Right cardiac atrium (tissue), 5 donors: ENCODE data around the gene PHF12. TPM values are rescaled to one million over a fixed set of nuclear protein-coding genes. Genes with fewer than 3 reads are reported as not detected.
"Not testable (repeated sequence)": the region's sequence is repeated elsewhere in the genome, so short reads cannot be mapped to it uniquely, and the experiment has no call there.

Experiments used
- ATAC-seq, 2 donors: fragments of 200-7000 bp; cut with Tn5 transposase; one replicate each; pipeline versions ENCODE4 v1.8.0 to v1.9.1; 2020; ENCODE audit warnings: moderate library complexity in 2 of 2, mild to moderate bottlenecking in 1 of 2
- DNase-seq, 3 donors: peaks; one replicate each; pipeline ENCODE4 v3.0.0-alpha.2; 2020
- H3K27ac ChIP-seq: one replicate; pipeline ENCODE4 v1.5.1; 2013; ENCODE audit warnings: mild to moderate bottlenecking, low read length, control low read depth, moderate library complexity
- H3K27me3 ChIP-seq: one replicate; pipeline ENCODE4 v1.6.1; 2013; ENCODE audit not compliant: control insufficient read depth, insufficient read depth
- H3K4me1 ChIP-seq: one replicate; pipeline ENCODE4 v1.6.1; 2013; ENCODE audit warnings: low read length; ENCODE audit not compliant: control insufficient read depth, insufficient read depth
- H3K4me3 ChIP-seq: one replicate; pipeline ENCODE4 v1.5.1; 2013; ENCODE audit warnings: low read length, control low read depth
- H3K9me3 ChIP-seq: one replicate; pipeline ENCODE4 v1.6.1; 2013; ENCODE audit warnings: low read length; ENCODE audit not compliant: control insufficient read depth
- WGBS: extraction: QIAGEN DNeasy Blood & Tissue Kit; methylation state at CpG from one replicate; pipeline ENCODE4 v1.1.7; 2013; 5-methylcytosine and 5-hydroxymethylcytosine counted together
- intact Hi-C, 4 donors: fragments of 100-400 bp; cut with DNase I; formaldehyde crosslinking; loops; one replicate each; pipeline versions ENCODE4 v1.11.0 to v1.14.0; 2022 to 2023
- polyA plus RNA-seq: library from polyadenylated mRNA; stranded (reverse); fragments of 200-250 nt; gene quantifications from one replicate; pipeline ENCODE4 v1.2.3, GENCODE V29; 2013
- total RNA-seq, 4 donors: library from RNA; stranded (reverse); fragmentation: NEBNext Ultra II Directional; extraction: Animal tissue kit (Norgen Biotek cat#: 25700); gene quantifications; one replicate each; pipeline ENCODE4 v1.2.1, GENCODE V29; 2021
- donor health status: healthy with polysubstance abuse.
- donor health status: DM: no; HTN: yes; CAD: no.
- donor health status: DM: no; HTN: no; CAD: no.
- donor health status: DM: no; HTN: yes; CAD: no; lungs with severe emphysema.
- donor health status: DM: yes; HTN: yes; CAD: no.

Gene PHF12
- total and polyA plus RNA-seq, 5 donors, result 10.8 to 25.4 (median 23.2) TPM

DNA sequence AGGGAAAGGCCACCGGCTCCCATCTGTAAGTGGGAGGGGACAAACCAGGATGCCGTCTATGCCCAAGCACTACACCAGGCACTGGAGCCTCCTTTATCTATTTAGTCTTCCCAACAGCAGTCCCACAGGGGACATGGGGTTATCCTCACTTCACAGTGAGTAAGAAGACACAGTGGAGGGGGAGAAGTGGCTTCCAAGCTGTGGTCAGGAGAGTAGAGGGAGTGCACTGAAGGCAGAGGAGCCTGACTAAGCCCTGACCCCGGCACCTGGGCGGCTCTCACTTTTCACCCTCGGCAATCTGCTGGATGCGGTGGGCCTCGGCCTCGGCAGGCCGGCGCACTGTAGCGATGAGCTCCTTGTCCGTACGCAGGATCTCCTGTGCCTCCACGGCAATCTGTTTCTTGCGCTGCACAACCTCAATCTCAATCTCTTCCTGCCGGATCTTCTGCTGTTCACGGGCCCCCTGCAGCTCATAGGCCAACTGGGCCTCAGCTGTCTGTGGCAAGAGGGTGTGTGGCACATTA is 69.7 kb downstream of the PHF12 start:
- H3K9me3 ChIP-seq, result no peaks in the 10 kb centered on the region
- intact Hi-C loops, result no loop called here
- ATAC-seq (no peak), DNase-seq (no peak)
- H3K27me3 ChIP-seq, result no peaks in the 10 kb centered on the region
- 94% methylated on average over 17 of the region's 17 CpGs for WGBS
- no peak overlapping the region for H3K27ac ChIP-seq
- no peak overlapping the region for H3K4me3 ChIP-seq
- H3K4me1 ChIP-seq, result no peaks in the 10 kb centered on the region

DNA sequence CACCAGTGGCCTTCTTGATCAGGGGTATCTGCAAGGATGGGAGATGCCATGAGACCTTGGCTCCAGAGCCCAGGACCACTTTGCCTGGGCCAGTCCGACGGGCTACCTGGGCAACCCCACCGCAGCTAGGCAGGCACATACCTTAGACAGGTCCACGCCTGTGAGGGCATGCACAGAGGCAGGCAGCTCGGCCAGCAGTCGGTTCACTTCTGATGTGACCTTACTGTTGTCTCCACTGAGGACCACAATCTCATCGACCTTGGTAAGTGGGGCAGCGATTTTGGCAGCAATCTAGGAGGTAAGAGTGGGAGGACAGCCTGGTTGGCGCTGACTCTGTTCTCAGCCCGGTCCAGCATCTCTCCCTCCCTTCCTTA is 70.8 kb downstream of the PHF12 start:
- ATAC-seq (no peak), DNase-seq (no peak)
- Histone ChIP-seq H3K4me3 (no peak overlapping the region), H3K27ac (no peak overlapping the region), H3K9me3 (no peaks in the 10 kb centered on the region), H3K4me1 (no peaks in the 10 kb centered on the region), H3K27me3 (no peaks in the 10 kb centered on the region)
- intact Hi-C loops, result no loop called here
- 86% methylated on average over 10 of the region's 10 CpGs for WGBS

DNA sequence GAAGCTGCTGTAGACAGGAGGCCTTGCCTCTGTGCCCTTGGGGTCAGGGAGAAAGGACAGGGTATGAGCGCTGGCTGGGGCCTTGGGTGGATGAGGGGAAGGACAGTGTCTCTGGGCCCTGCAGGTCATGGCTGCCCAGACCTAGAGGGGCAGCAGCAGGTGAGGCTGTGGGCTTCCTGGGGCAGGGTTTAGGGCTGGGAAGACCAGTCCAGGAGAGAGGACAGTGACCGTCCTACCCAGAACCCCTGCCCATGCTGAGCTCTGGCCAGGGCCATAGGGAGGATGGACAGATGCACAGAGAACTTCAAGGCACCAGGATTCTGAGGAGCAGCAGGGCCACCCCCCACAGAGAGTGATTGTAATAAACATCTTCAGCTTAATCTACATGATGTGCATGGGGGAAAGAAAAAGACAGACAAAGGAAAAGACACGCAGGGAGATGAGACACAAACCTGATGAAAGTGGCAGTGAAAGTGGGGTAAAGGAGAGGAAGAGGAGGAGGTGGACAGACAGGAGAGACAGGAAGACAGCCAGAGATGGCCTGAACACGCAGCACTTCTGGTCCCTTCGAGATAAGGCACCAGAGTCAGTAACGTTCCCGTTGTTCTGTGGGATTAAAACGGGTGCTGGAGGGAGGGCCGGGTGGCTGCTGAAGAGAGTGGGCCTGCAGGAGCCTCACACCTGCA is 71.3 kb downstream of the PHF12 start:
- DNase-seq (no peak), ATAC-seq (no peak)
- no peaks in the 10 kb centered on the region for H3K9me3 ChIP-seq
- intact Hi-C loops, result no loop called here
- no peaks in the 10 kb centered on the region for H3K4me1 ChIP-seq
- no peak overlapping the region for H3K27ac ChIP-seq
- H3K4me3 ChIP-seq, result no peak overlapping the region
- H3K27me3 ChIP-seq, result no peaks in the 10 kb centered on the region
- 72% methylated on average over 9 of the region's 9 CpGs for WGBS

DNA sequence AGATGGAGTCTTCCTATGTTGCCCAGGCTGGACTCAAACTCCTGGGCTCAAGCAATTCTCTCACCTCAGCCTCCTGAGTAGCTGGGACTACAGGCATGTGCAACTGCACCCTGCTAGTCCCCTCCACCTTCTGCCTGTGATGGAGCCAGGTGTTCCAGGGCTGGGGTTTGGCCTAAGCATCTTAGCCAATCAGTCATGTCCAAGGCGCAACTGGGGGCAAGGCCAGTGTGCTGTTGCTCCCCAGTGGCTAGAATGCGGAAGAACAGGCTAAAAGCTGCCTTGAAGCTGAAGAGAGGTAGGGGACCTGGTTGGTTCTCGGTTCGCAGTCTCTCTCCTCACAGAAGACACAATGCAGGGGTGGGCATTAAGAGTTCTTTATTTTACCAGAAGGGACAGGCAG is 72.3 kb downstream of the PHF12 start:
- Histone ChIP-seq H3K4me3 (no peak overlapping the region), H3K27ac (no peak overlapping the region), H3K9me3 (no peaks in the 10 kb centered on the region), H3K4me1 (no peaks in the 10 kb centered on the region), H3K27me3 (no peaks in the 10 kb centered on the region)
- ATAC-seq (no peak), DNase-seq (no peak)
- intact Hi-C loops, result no loop called here
- 75% methylated on average over 4 of the region's 4 CpGs for WGBS

DNA sequence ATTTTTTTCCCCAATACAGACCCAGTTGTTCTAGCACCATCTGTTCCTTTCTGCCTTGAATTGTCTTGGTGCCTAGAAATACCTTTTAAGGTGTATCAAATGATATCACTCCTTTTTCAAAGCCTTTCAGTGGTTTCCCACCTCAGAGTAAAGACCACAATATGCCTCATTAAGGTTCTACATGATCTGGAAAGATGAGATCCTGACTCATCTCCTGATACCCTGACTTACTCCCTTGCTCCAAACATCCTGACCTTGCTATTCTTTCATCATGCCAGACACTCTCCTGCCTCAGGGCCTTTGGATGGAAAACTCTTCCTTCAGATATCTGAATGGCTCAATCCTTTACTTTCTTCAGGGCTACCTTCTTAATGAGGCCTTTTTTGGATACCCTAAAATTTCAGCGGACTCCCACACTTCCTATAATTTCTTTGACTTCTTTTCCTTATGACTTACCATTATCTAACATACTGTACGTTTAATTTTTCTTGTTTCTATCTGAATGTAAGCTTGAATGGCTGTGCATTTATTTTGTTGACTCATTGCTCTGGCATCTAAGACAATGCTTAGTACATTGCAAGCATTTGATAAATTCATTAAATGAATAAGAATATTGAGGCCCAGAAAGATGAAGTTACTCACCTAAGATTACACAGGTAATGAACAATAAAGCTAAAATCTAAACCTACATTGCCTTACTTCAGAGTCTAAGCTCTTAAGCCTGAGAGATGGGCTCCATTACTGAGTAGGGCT is 73.0 kb downstream of the PHF12 start:
- H3K4me3 ChIP-seq, result no peak overlapping the region
- no peaks in the 10 kb centered on the region for H3K4me1 ChIP-seq
- DNase-seq (no peak), ATAC-seq (no peak)
- no peaks in the 10 kb centered on the region for H3K27me3 ChIP-seq
- H3K9me3 ChIP-seq, result no peaks in the 10 kb centered on the region
- WGBS, result 86% methylated on average over 2 of the region's 2 CpGs
- intact Hi-C loops, result no loop called here
- H3K27ac ChIP-seq, result no peak overlapping the region

DNA sequence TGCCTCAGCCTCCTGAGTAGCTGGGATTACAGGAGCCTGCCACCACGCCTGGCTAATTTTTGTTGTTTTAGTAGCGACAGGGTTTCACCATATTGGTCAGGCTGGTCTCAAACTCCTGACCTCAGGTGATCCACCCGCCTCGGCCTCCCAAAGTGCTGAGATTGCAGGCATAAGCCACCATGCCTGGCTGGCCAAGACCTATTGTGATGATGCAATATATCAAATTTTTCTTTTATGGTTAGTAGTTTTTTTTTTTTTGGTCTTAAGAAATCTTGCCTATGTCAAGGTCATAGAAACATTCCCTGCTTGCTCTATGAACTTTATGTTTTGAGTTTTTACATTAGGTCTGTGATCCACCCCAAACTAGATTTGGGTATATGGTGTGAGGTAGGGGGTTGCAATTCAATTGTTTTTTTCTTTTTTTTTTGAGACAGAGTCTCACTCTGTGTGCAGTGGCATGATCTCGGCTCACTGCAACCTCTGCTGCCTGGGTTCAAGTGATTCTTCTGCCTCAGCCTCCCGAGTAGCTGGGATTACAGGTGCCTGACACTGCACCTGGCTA is 74.1 kb downstream of the PHF12 start:
- DNase-seq, intact Hi-C loops, H3K4me3 ChIP-seq, H3K4me1 ChIP-seq, ATAC-seq, H3K9me3 ChIP-seq, H3K27ac ChIP-seq, H3K27me3 ChIP-seq: not testable (repeated sequence)
- 97% methylated on average over 6 of the region's 6 CpGs for WGBS

DNA sequence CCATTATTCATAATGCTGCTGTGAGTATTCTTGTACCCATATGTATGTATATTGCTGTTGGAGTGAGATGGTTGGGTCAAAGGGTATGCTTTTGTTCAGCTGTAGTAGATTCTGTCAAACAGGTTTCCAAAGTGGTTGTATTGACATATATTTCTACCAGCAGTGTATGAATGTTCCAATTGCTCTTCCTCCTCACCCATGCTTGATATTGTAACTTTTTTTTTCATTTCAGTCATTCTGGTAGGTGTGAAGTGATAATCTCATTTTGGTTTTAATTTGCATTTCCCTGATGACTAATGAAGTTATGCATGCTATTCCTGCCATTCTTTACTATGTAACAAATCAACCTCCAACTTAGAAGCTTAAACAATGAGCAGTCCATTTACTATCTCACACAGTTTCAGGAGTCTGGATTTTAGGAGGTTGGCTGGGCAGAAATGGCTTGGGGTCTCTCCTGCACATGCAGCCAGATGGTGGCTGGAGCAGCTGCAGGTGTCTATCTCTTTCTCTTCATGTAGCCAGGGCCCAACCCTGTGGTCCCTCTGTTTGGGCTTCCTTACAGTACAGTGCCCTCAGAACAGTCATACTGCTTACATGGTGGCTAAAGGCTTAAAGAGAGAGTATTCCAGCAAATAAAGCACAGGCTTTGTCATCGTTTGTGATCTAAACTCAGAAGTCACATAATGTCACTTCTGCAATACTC is 75.3 kb downstream of the PHF12 start:
- no peaks in the 10 kb centered on the region for H3K27me3 ChIP-seq
- H3K9me3 ChIP-seq, result no peaks in the 10 kb centered on the region
- H3K4me3 ChIP-seq, result no peak overlapping the region
- DNase-seq (no peak), ATAC-seq (no peak)
- no peaks in the 10 kb centered on the region for H3K4me1 ChIP-seq
- no peak overlapping the region for H3K27ac ChIP-seq
- intact Hi-C loops, result no loop called here
- WGBS, result 56% methylated on average over 1 of the region's 1 CpG

DNA sequence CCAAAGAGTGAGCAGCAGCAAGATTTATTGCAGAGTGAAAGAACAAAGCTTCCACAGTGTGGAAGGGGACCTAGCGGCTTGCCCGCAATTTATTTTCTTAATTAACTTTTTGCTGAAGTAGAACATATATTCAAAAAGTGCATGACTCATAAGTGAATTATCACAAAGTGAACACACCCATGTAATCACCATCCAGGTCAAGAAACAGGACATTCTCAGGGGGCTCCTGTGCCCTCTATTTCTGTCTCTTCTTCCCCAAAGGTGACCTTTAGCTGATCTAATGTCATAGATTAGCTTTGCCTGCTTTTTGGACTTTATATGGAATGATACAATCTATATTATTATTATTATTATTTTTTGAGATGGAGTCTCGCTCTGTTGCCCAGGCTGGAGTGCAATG is 76.6 kb downstream of the PHF12 start:
- intact Hi-C loops, result no loop called here

DNA sequence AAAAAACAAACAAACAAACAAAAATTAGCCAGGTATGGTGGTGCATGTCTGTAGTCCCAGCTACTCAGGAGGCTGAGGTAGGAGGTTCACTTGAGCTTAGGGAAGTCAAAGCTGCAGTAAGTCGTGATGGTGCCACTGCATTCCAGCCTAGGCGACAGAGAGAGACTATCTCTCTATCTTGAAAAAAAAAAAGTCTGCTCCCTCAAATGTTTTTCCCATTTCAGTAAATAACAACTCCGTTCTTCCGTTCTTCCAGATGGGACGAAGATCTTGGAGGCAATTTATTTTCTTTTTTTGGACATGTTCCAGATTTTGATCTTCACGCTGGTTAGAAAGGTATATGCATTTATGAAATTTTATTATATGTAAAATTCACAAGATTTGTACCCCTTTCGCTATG is 77.5 kb downstream of the PHF12 start:
- no peak for ATAC-seq
- H3K4me1 ChIP-seq, result no peaks in the 10 kb centered on the region

More for the DNA sequence above, 76.6 kb downstream of the PHF12 start:
- Histone ChIP-seq H3K27me3 (no peaks in the 10 kb centered on the region), H3K9me3 (no peaks in the 10 kb centered on the region), H3K4me1 (no peaks in the 10 kb centered on the region), H3K4me3 (no peak overlapping the region), H3K27ac (no peak overlapping the region)
- DNase-seq (no peak), ATAC-seq (no peak)
- WGBS, result 81% methylated on average over 3 of the region's 3 CpGs

DNA sequence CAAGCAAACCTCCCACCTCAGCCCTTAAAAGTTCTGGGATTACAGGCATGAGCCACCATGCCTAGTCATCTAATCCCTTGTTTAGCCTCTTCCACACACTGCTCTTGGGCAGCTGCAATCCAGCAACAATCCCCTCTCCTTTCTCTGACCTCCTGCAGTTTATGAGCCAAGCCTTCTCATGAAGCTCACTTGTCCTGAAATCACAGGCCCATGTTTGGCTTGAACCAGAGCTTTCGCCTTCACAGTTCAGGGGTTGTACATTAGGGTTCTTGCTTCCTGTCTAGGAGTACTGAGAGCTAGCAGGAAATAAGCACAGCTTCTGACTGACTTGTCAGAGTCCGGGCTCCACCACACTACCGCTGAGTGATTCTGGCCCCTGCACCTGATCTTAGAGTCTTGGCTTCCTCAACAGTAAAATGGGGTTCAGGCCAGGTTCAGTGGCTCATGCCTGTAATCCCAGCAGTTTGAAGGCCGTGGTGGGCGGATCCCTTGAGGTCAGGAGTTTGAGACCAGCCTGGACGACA is 80.2 kb downstream of the PHF12 start:
- no peaks in the 10 kb centered on the region for H3K9me3 ChIP-seq
- intact Hi-C loops, result no loop called here
- ATAC-seq (peak; percentile 26 to 58), DNase-seq (no peak)
- WGBS, result 77% methylated on average over 6 of the region's 6 CpGs
- H3K27me3 ChIP-seq, result no peaks in the 10 kb centered on the region
- no peak overlapping the region for H3K4me3 ChIP-seq
- H3K27ac ChIP-seq, result no peak overlapping the region
- no peaks in the 10 kb centered on the region for H3K4me1 ChIP-seq

More for the DNA sequence above, 77.5 kb downstream of the PHF12 start:
- Histone ChIP-seq H3K27me3 (no peaks in the 10 kb centered on the region), H3K4me3 (no peak overlapping the region), H3K27ac (no peak overlapping the region), H3K9me3 (no peaks in the 10 kb centered on the region)
- intact Hi-C loops, result no loop called here
- DNase-seq, result no peak
- 91% methylated on average over 7 of the region's 7 CpGs for WGBS

DNA sequence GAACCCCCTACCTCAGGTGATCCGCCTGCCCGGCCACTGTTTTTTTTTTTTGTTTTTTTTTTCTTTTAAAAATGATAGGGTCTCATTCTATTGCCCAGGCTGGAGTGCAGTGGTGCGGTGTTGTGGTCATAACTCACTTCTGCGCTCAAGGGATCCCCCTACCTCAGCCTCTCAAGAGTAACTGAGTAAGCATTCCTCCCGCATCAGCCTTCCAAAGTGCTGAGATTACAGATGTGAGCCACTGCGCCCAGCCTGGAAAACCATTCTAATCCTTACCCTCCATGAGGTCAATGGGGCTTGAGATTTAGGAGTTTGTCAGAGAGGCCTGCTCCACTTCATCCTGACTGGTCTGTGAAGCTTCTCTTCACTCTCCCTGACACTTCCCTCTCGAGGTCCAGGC is 84.0 kb downstream of the PHF12 start:
- H3K9me3 ChIP-seq, result no peaks in the 10 kb centered on the region
- WGBS, result 85% methylated on average over 7 of the region's 7 CpGs
- DNase-seq, result no peak
- intact Hi-C loops, result no loop called here
- ATAC-seq, result no peak
- no peaks in the 10 kb centered on the region for H3K4me1 ChIP-seq
- no peak overlapping the region for H3K4me3 ChIP-seq
- no peaks in the 10 kb centered on the region for H3K27me3 ChIP-seq
- H3K27ac ChIP-seq, result no peak overlapping the region
